Activated CD8-positive, alpha-beta memory T cell treated with anti-CD3 and anti-CD28 coated beads, Interleukin-2, amount 50 U/mL, for 4 hours (primary cell): Measurements from ENCODE around the gene MLH1.
"Not testable (repeated sequence)": the region's sequence is repeated elsewhere in the genome, so short reads cannot be mapped to it uniquely, and the experiment has no call there.

Experiments used
- DNase-seq: peaks from one replicate; pipeline ENCODE4 v3.0.0-alpha.2; 2020

The MLH1 gene

DNA sequence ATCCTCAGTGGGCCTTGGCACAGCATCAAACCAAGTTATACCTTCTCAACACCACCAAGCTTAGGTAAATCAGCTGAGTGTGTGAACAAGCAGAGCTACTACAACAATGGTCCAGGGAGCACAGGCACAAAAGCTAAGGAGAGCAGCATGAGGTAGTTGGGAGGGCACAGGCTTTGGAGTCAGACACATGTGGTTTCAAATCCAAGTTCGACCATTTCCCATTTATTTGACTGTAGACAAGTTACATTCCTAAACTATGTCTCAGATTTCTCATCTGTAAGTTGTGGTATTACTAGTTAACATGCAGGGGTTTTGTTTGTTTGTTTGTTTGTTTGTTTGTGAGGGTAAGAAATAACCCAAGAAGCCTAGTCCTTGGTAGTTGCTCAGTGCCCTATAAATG is 46.9 kb downstream of the MLH1 start:
- no peak for DNase-seq

GRCh38 chr3:37041546-37042195 is 48.4 kb downstream of the MLH1 start:
- DNase-seq: no peak

- not testable (repeated sequence) for DNase-seq
Measured at GRCh38 chr3:37042712-37043111, 49.4 kb downstream of the MLH1 start.

- DNase-seq: no peak
Measured at GRCh38 chr3:37050282-37050681, 57.0 kb downstream of the MLH1 start.

DNA sequence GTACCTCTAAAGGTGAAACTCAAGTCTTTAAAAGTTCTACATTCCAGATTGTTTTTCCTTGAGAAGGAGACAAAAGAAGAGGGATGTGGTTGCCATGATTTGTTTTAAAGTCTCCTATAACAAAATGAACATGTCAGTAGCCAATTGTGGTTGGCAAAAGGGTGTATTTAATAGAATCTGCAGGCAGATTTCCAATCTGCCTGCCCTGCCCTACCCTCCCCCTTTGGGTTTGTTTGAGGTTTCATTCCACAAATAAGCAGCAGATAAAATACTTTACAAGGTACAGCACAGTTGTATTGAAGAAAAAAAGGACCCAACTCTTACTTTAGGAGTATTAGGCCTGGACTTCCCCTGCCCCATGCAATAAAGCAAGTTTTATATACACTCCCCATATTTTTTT is 59.5 kb downstream of the MLH1 start:
- no peak for DNase-seq

DNA sequence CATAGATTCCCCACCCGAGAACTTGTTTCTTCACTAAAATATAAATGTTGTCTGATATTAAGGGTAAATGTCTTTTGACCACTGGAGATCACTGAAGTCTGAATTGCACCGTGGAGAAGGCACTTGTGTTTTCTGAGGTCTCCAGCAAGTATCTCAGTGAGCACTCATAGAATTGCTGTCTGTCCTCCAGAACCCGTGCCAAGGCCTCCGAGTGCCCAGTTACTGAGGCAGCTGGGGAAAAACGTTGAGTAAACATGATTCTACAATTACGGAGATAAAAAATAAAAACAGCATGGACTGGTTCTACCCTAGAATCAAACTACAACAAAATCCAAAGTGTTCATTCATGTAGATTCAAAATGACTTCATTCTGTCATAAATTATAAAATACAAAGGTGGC is 60.0 kb downstream of the MLH1 start:
- no peak for DNase-seq

DNA sequence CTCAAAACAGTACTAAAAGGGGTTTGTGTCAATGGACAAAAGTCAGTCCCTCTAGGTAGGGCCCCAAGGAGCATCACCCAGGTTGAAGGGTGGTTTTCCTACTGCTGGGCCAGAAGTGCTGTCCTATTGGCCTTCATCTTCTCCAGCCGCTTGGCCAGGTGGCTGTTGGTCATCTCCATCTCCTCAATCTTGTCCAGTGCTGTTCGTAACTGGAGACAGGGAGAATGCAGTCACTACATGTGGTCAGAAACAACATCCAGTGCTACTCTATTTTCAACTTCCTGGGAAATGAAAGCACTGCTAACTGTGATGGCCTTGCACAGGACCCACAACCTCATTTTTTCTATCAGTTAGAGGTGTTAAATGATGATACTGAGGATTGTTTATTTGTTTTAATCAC is 60.4 kb downstream of the MLH1 start:
- DNase-seq: no peak

- no peak for DNase-seq
Measured at GRCh38 chr3:37054370-37054769, 61.1 kb downstream of the MLH1 start.

GRCh38 chr3:37055077-37055476 is 61.8 kb downstream of the MLH1 start:
- DNase-seq: not testable (repeated sequence)

DNA sequence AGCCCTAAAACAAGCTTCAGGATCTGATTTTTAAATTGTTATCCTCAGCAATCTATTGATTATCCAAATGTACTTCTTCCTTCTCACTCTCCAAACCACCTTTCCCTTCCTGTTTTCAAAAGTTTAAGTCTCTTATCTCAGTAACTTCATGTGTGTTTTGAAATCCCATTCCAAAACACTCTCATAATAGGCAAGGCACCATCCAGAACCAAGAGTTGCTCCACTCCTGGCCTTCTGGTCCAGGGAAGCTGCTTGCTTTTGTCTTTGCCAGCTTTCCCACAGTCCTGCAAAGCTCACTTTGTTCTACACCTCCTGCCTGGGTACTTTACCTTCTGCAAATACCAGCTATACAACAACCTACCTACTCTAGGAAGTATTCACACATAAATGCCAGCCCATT is 63.5 kb downstream of the MLH1 start:
- DNase-seq: no peak

DNA sequence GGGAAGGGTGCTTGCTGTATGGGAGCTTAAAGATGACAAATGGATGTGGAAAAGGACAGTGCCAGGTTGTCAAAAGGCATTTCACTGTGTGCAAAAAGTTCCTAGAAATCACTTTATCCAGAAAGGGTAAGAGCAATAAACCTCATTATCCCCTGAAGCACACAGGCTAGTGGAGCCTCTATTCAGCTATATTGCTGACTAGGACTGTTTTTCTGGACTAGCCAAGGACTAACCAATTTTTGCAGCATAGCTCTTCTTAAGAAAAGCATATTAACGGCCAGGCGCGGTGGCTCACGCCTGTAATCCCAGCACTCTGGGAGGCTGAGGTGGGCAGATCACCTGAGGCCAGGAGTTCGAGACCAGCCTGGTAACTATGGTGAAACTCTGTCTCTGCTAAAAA is 64.8 kb downstream of the MLH1 start:
- DNase-seq: no peak

- DNase-seq: no peak
Measured at GRCh38 chr3:37064747-37065146, 71.4 kb downstream of the MLH1 start.

DNA sequence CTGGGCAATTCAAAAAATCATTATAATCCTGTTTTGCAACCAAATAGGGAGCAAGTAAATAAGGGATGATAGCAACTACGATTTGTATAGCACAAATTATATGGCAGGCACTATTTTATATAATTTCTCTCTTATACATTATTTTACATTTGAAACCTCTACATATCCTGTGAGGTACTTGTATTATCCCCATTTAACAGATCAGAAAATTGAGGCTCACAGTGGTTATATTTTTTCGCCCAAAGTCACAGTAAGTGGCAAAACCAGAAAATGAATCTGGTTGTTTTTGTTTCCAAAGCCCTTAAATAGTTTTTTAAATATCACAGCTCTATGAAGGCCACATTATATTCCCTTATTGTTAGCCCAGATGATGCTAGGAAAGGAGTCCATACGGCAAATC is 74.3 kb downstream of the MLH1 start:
- DNase-seq: no peak

- DNase-seq: no peak
Measured at GRCh38 chr3:37068031-37068430, 74.7 kb downstream of the MLH1 start.

DNA sequence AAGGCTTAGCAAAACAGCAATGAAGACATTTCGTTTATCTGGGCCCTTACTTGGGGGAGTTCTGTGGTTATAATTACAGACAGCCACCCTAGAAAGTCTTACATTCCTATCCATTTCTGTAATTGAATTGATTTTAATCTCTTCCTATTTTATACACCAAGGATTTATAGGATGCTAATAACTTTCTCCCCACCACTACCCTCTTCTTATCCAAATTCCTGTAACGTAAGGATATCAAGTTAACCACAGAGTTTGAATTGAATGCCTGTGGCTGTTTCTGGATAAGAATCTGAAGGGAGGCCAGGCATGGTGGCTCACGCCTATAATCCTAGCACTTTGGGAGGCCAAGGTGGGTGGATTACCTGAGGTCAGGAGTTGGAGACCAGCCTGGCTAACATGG is 78.6 kb downstream of the MLH1 start:
- no peak for DNase-seq

- no peak for DNase-seq
Measured at GRCh38 chr3:37072892-37073291, 79.6 kb downstream of the MLH1 start.

- no peak for DNase-seq
Measured at GRCh38 chr3:37074178-37074577, 80.9 kb downstream of the MLH1 start.

- DNase-seq: no peak
Measured at GRCh38 chr3:37075955-37076354, 82.6 kb downstream of the MLH1 start.

- DNase-seq: no peak
Measured at GRCh38 chr3:37082317-37082716, 89.0 kb downstream of the MLH1 start.

DNA sequence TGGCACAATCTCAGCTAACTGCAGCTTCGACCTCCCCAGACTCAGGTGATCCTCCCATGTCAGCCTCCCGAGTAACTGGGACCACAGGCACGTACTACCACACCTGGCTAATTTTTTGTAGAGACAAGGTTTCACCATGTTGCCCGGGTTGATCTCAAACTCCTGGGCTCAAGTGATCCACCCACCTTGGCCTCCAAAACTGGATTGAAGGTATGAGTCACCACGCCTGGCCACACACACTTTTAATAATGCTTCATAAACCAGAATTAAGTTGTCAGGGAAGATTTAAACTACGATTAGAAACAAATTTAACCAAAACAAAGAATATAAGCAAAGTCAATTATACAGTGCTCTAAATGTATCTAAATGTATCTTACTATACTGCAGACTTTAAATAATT is 93.6 kb downstream of the MLH1 start:
- no peak for DNase-seq

DNA sequence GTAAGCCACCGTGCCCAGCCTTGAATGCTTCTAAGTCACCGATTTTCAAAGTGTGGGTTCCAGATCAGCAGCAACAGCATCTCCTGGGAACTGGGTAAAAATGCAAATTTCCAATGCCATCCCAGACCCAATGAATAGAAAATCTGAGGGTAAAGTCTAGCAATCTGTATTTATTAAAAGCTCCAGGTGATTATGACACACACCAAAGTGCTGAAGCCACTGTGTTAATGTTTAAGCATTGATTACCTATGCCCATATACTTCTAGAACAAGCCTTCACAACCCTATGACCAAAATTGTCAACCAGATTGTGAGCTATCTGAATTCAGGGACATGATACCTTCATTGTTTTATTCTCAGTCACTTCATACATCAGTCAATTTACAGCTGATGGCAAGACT is 94.6 kb downstream of the MLH1 start:
- no peak for DNase-seq

- no peak for DNase-seq
Measured at GRCh38 chr3:37092484-37092883, 99.2 kb downstream of the MLH1 start.

DNA sequence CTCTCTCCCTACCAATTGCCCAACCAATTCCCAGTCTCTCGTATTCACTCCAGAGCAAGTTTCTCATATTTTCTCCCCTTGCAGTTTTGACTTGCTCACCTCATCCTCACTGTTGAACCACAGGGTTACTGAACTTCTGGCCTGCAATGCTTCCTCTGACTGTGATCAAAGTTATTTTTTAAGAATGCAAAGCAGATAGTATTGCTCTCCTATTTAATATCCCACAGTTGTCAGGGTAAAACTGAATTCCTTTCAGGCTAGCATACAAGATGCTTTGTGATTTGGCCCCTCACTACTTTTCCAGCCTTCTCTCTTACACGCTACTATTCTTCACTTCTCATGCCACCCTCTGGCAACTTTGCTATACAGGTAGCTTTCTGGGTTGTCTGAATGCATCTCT is 100.2 kb downstream of the MLH1 start:
- DNase-seq: no peak

DNA sequence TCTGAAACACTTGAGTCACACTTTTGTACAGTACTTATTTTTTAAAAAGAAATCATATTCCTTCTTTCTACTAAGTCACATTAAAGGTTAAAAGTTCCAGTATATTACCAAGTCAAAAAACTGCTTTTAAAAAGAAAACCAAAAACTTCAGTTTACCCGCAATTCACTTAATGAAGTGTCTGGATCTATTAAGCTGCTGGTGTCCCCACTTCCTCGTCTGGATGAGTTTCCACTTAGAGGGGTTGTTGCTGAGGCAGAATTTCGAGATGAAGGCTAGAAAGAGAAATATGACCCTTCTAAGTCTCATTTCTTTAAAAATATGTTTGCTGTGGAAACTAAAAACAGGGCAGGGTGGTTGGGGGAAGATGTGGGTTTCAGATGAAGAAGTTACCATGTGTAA is 101.3 kb downstream of the MLH1 start:
- DNase-seq: no peak

DNA sequence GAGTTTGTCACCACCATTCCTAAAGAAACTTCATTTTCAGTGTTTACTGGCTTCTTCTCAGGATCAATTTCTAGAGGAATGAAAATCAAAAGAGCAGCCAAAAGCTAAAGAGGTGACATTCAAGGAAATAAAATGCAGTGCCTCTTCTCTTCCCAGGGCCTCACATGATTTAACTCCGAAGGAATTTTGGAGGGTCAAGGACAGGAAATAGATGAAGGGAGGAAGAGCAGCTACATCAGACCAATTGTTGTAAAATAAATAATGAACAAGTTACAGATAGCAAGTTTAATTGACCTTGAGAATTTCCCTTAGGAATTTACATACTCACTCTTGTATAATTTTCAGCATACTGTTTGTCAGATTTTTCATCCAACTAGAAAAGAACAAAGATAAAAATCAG is 103.0 kb downstream of the MLH1 start:
- DNase-seq: no peak

DNA sequence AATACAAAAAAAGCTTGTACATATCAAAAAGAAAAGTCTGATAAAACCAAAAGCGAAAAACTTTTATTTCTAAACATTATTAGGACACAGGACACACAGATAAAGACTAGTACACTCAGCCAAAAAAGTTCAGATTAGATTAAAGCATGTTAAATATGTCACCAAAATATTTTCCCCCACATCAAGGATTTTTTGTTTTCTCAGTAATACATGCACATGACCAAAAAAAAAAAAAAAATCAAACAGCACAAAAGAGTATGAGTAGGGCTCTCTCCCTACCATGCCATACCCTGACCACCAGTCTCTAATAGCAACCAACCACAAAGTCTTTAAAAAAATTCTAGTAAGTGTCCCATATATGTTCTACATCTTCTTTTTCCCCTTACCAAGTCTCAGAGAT is 103.7 kb downstream of the MLH1 start:
- DNase-seq: no peak
